HG03039 (cell line): ENCODE measurements around the gene GTF2B.
"Not testable (repeated sequence)": the region's sequence is repeated elsewhere in the genome, so short reads cannot be mapped to it uniquely, and the experiment has no call there.

Experiments
- ATAC-seq: cut with Tn5 transposase; IDR thresholded peaks from one replicate; pipeline ENCODE4 v1.9.1; 2021; ENCODE audit warnings: mild to moderate bottlenecking, moderate library complexity; ENCODE audit not compliant: unreplicated experiment

Gene GTF2B

GRCh38 chr1:88891318-88891950 is at the start of gene GTF2B:
Gene GTF2B (minus strand): TSS chr1:88891567. CDS start chr1:88891499, 68 bp downstream.
- ATAC-seq: peak; percentile 90

- ATAC-seq: not testable (repeated sequence)
These were observed 47.2 kb upstream of the GTF2B start for GRCh38 chr1:88938528-88938927.

GRCh38 chr1:88936760-88937342 is 45.5 kb upstream of the GTF2B start:
- no peak for ATAC-seq

- ATAC-seq: no peak
These were observed 44.8 kb upstream of the GTF2B start for GRCh38 chr1:88936223-88936523.

- ATAC-seq: no peak
These were observed 44.3 kb upstream of the GTF2B start for GRCh38 chr1:88935522-88936222.

- not testable (repeated sequence) for ATAC-seq
These were observed 38.8 kb upstream of the GTF2B start for GRCh38 chr1:88930176-88930575.

GRCh38 chr1:88923224-88923623 is 31.9 kb upstream of the GTF2B start:
- ATAC-seq: no peak

- ATAC-seq: no peak
These were observed 30.8 kb upstream of the GTF2B start for GRCh38 chr1:88922214-88922613.

GRCh38 chr1:88920845-88921244 is 29.5 kb upstream of the GTF2B start:
- ATAC-seq: no peak

- no peak for ATAC-seq
These were observed 26.1 kb upstream of the GTF2B start for GRCh38 chr1:88917321-88918025.

GRCh38 chr1:88916883-88917282 is 25.5 kb upstream of the GTF2B start:
- ATAC-seq: no peak

- ATAC-seq: not testable (repeated sequence)
These were observed 20.4 kb upstream of the GTF2B start for GRCh38 chr1:88911800-88912199.

GRCh38 chr1:88911161-88911560 is 19.8 kb upstream of the GTF2B start:
- ATAC-seq: no peak

GRCh38 chr1:88910401-88910800 is 19.0 kb upstream of the GTF2B start:
- no peak for ATAC-seq

- no peak for ATAC-seq
These were observed 9.5 kb upstream of the GTF2B start for GRCh38 chr1:88900883-88901282.

- ATAC-seq: no peak
These were observed 5.8 kb upstream of the GTF2B start for GRCh38 chr1:88897070-88897730.

- no peak for ATAC-seq
These were observed 1.1 kb upstream of the GTF2B start for GRCh38 chr1:88892357-88892877.

GRCh38 chr1:88891951-88892340 is 579 bp upstream of the GTF2B start:
- no peak for ATAC-seq

- no peak for ATAC-seq
These were observed 513 bp downstream of the GTF2B start for GRCh38 chr1:88890791-88891317.

- no peak for ATAC-seq
These were observed 1.2 kb downstream of the GTF2B start for GRCh38 chr1:88890131-88890530.

- ATAC-seq: no peak
These were observed 2.6 kb downstream of the GTF2B start for GRCh38 chr1:88888750-88889149.
